Measurements from ENCODE around the gene SORCS2. TPM values are rescaled to one million over a fixed set of nuclear protein-coding genes. Genes with fewer than 3 reads are reported as not detected.

SORCS2 gene
- total RNA-seq, 2 donors from 2014 or later = not detected

- DNase-seq (no peak), ATAC-seq (no peak)
- Mint-ChIP-seq H3K27ac (no peak overlapping the region), H3K4me1 (peaks cover 8% of the 10 kb centered on the region), H3K27me3 (peaks cover 47% of the 10 kb centered on the region), H3K4me3 (no peak overlapping the region), H3K36me3 (ENCODE audit: low read depth) (no peaks in the 10 kb centered on the region)
- H3K9me3 ChIP-seq (ENCODE audit: control insufficient read depth, low read length, poor library complexity, severe bottlenecking) = no peaks in the 10 kb centered on the region
Observed at GRCh38 chr4:7500404-7500803, 308.1 kb downstream of the SORCS2 start.

GRCh38 chr4:7501314-7501713, 309.0 kb downstream of the SORCS2 start:
- Mint-ChIP-seq H3K27me3 (peaks cover 51% of the 10 kb centered on the region), H3K4me3 (no peak overlapping the region), H3K27ac (no peak overlapping the region), H3K36me3 (ENCODE audit: low read depth) (no peaks in the 10 kb centered on the region), H3K4me1 (peaks cover 8% of the 10 kb centered on the region)
- DNase-seq (no peak), ATAC-seq (no peak)
- H3K9me3 ChIP-seq (ENCODE audit: control insufficient read depth, low read length, poor library complexity, severe bottlenecking) = no peaks in the 10 kb centered on the region

GRCh38 chr4:7501873-7502272, 309.5 kb downstream of the SORCS2 start:
- DNase-seq = no peak
- no peak for ATAC-seq
- Mint-ChIP-seq H3K4me3 (no peak overlapping the region), H3K27me3 (peaks cover 51% of the 10 kb centered on the region), H3K4me1 (peaks cover 10% of the 10 kb centered on the region), H3K36me3 (ENCODE audit: low read depth) (no peaks in the 10 kb centered on the region), H3K27ac (no peak overlapping the region)
- H3K9me3 ChIP-seq (ENCODE audit: control insufficient read depth, low read length, poor library complexity, severe bottlenecking) = no peaks in the 10 kb centered on the region

- H3K4me3 Mint-ChIP-seq = no peak overlapping the region
- no peak for DNase-seq
- H3K4me1 Mint-ChIP-seq = peaks cover 14% of the 10 kb centered on the region
- H3K27ac Mint-ChIP-seq = peak overlapping the region; percentile 71
- no peak for ATAC-seq
- H3K9me3 ChIP-seq (ENCODE audit: control insufficient read depth, low read length, poor library complexity, severe bottlenecking) = no peaks in the 10 kb centered on the region
- H3K27me3 Mint-ChIP-seq = peaks cover 58% of the 10 kb centered on the region
- no peaks in the 10 kb centered on the region for H3K36me3 Mint-ChIP-seq (ENCODE audit: low read depth)
Observed at GRCh38 chr4:7503559-7504249, 311.4 kb downstream of the SORCS2 start.

- H3K27me3 Mint-ChIP-seq = peaks cover 57% of the 10 kb centered on the region
- ATAC-seq = no peak
- no peaks in the 10 kb centered on the region for H3K36me3 Mint-ChIP-seq (ENCODE audit: low read depth)
- no peak overlapping the region for H3K4me3 Mint-ChIP-seq
- no peak for DNase-seq
- no peaks in the 10 kb centered on the region for H3K9me3 ChIP-seq (ENCODE audit: control insufficient read depth, low read length, poor library complexity, severe bottlenecking)
- no peak overlapping the region for H3K27ac Mint-ChIP-seq
- H3K4me1 Mint-ChIP-seq = peaks cover 11% of the 10 kb centered on the region
Observed at GRCh38 chr4:7505116-7505900, 313.0 kb downstream of the SORCS2 start.

- peaks cover 5% of the 10 kb centered on the region for H3K36me3 Mint-ChIP-seq (ENCODE audit: low read depth)
- H3K4me1 Mint-ChIP-seq = peaks cover 13% of the 10 kb centered on the region
- ATAC-seq = no peak
- H3K27ac Mint-ChIP-seq = no peak overlapping the region
- DNase-seq = no peak
- H3K4me3 Mint-ChIP-seq = no peak overlapping the region
- peaks cover 64% of the 10 kb centered on the region for H3K27me3 Mint-ChIP-seq
- no peaks in the 10 kb centered on the region for H3K9me3 ChIP-seq (ENCODE audit: control insufficient read depth, low read length, poor library complexity, severe bottlenecking)
Observed at GRCh38 chr4:7506119-7506518, 313.8 kb downstream of the SORCS2 start.

GRCh38 chr4:7506572-7506971, 314.2 kb downstream of the SORCS2 start:
- no peak for DNase-seq
- Mint-ChIP-seq H3K4me3 (no peak overlapping the region), H3K36me3 (ENCODE audit: low read depth) (peaks cover 7% of the 10 kb centered on the region), H3K27ac (no peak overlapping the region), H3K27me3 (peaks cover 68% of the 10 kb centered on the region), H3K4me1 (peaks cover 14% of the 10 kb centered on the region)
- ATAC-seq = no peak
- H3K9me3 ChIP-seq (ENCODE audit: control insufficient read depth, low read length, poor library complexity, severe bottlenecking) = no peaks in the 10 kb centered on the region

- ATAC-seq (no peak), DNase-seq (no peak)
- no peak overlapping the region for H3K27ac Mint-ChIP-seq
- H3K27me3 Mint-ChIP-seq = peaks cover 60% of the 10 kb centered on the region
- H3K4me1 Mint-ChIP-seq = peaks cover 14% of the 10 kb centered on the region
- H3K36me3 Mint-ChIP-seq (ENCODE audit: low read depth) = peaks cover 7% of the 10 kb centered on the region
- H3K4me3 Mint-ChIP-seq = no peak overlapping the region
- no peaks in the 10 kb centered on the region for H3K9me3 ChIP-seq (ENCODE audit: control insufficient read depth, low read length, poor library complexity, severe bottlenecking)
Observed at GRCh38 chr4:7507381-7507780, 315.0 kb downstream of the SORCS2 start.

GRCh38 chr4:7510066-7510465, 317.7 kb downstream of the SORCS2 start:
- Mint-ChIP-seq H3K4me1 (peaks cover 10% of the 10 kb centered on the region), H3K27me3 (peaks cover 52% of the 10 kb centered on the region), H3K4me3 (no peak overlapping the region), H3K27ac (no peak overlapping the region), H3K36me3 (ENCODE audit: low read depth) (peaks cover 7% of the 10 kb centered on the region)
- no peak for ATAC-seq
- DNase-seq = no peak
- H3K9me3 ChIP-seq (ENCODE audit: control insufficient read depth, low read length, poor library complexity, severe bottlenecking) = no peaks in the 10 kb centered on the region

- peaks cover 50% of the 10 kb centered on the region for H3K27me3 Mint-ChIP-seq
- no peak for DNase-seq
Observed at GRCh38 chr4:7510538-7510937, 318.2 kb downstream of the SORCS2 start.

GRCh38 chr4:7511525-7511924, 319.2 kb downstream of the SORCS2 start:
- no peak for DNase-seq

More at GRCh38 chr4:7510538-7510937, 318.2 kb downstream of the SORCS2 start:
- Mint-ChIP-seq H3K4me1 (peaks cover 10% of the 10 kb centered on the region), H3K4me3 (no peak overlapping the region), H3K36me3 (ENCODE audit: low read depth) (peaks cover 7% of the 10 kb centered on the region), H3K27ac (no peak overlapping the region)
- no peaks in the 10 kb centered on the region for H3K9me3 ChIP-seq (ENCODE audit: control insufficient read depth, low read length, poor library complexity, severe bottlenecking)
- ATAC-seq = no peak

GRCh38 chr4:7512428-7512827, 320.1 kb downstream of the SORCS2 start:
- H3K36me3 Mint-ChIP-seq (ENCODE audit: low read depth) = peaks cover 7% of the 10 kb centered on the region
- ATAC-seq (no peak), DNase-seq (no peak)
- H3K27me3 Mint-ChIP-seq = peaks cover 56% of the 10 kb centered on the region
- no peak overlapping the region for H3K27ac Mint-ChIP-seq
- H3K4me1 Mint-ChIP-seq = peaks cover 8% of the 10 kb centered on the region
- H3K9me3 ChIP-seq (ENCODE audit: control insufficient read depth, low read length, poor library complexity, severe bottlenecking) = no peaks in the 10 kb centered on the region
- no peak overlapping the region for H3K4me3 Mint-ChIP-seq

More at GRCh38 chr4:7511525-7511924, 319.2 kb downstream of the SORCS2 start:
- peaks cover 7% of the 10 kb centered on the region for H3K36me3 Mint-ChIP-seq (ENCODE audit: low read depth)
- H3K27me3 Mint-ChIP-seq = peaks cover 53% of the 10 kb centered on the region
- H3K4me3 Mint-ChIP-seq = no peak overlapping the region
- no peak overlapping the region for H3K27ac Mint-ChIP-seq
- H3K9me3 ChIP-seq (ENCODE audit: control insufficient read depth, low read length, poor library complexity, severe bottlenecking) = no peaks in the 10 kb centered on the region
- H3K4me1 Mint-ChIP-seq = peaks cover 10% of the 10 kb centered on the region
- ATAC-seq = no peak

- Mint-ChIP-seq H3K4me3 (no peak overlapping the region), H3K36me3 (ENCODE audit: low read depth) (peaks cover 7% of the 10 kb centered on the region), H3K4me1 (peaks cover 6% of the 10 kb centered on the region), H3K27ac (no peak overlapping the region), H3K27me3 (peaks cover 56% of the 10 kb centered on the region)
- no peaks in the 10 kb centered on the region for H3K9me3 ChIP-seq (ENCODE audit: control insufficient read depth, low read length, poor library complexity, severe bottlenecking)
- ATAC-seq (no peak), DNase-seq (no peak)
Observed at GRCh38 chr4:7512946-7513345, 320.6 kb downstream of the SORCS2 start.

Measured in T-helper 17 cell (primary cell).